K562 (cell line): Measurements from ENCODE around the gene PLEKHB1. TPM values are rescaled to one million over a fixed set of nuclear protein-coding genes. Genes with fewer than 3 reads are reported as not detected.

ENCODE experiments used
- ATAC-seq: fragments of 200-7000 bp; cut with Tn5 transposase; 3 replicates; pipeline ENCODE4 v1.9.1; 2020; ENCODE audit warnings: moderate library complexity
- BruUV-seq: library from RNA; stranded (reverse); fragments of 400-500 nt; replicated peaks from 2 replicates; lab custom pipeline; 2021; lab: Mats Ljungman, UMichigan
- CTCF ChIA-PET: fragments of 300-600 bp; formaldehyde crosslinking; extraction: SDS; loops from one replicate; lab custom pipeline; 2021; ENCODE audit warnings: low intra/inter-chr PET ratio; lab: Yijun Ruan, JAX
- POLR2A ChIA-PET: fragments of 300-600, 350-650 bp; sonication (Branson Sonifier 250); formaldehyde crosslinking; extraction: SDS; loops from one replicate; lab custom pipeline; 2021; ENCODE audit warnings: antibody characterized with exemption, inconsistent platforms; lab: Yijun Ruan, JAX
- DNase-seq, 4 experiments: peaks; one replicate each; pipeline versions ENCODE4 v3.0.0 to v3.0.0-alpha.2; 2011 to 2018; ENCODE audit warnings: low spot score in 3 of 4, mixed read lengths in 3 of 4; ENCODE audit errors: extremely low read depth in 1 of 4
- FAIRE-seq: peaks from 2 replicates; lab custom pipeline; 2011; peaks lifted over from hg19 to GRCh38; lab: Jason Lieb, UNC
- H2AFZ ChIP-seq: 2 replicates; pipeline ENCODE4 v1.6.0; 2011; ENCODE audit warnings: low read depth, low read length, control low read depth, inconsistent platforms
- H3K27ac ChIP-seq: fragments of 200-600 bp; 3 replicates; pipeline ENCODE4 v1.8.0; 2011; ENCODE audit warnings: low read depth, mild to moderate bottlenecking, control low read depth, inconsistent platforms, low read length, moderate library complexity, mixed read lengths; ENCODE audit errors: extremely low read depth
- H3K27me3 ChIP-seq, 2 experiments: fragments of 300-600 bp in 1 of 2; 2 replicates in 1 of 2; 3 replicates in 1 of 2; pipeline versions ENCODE4 v1.6.0 to v1.8.0; 2011; ENCODE audit warnings: inconsistent platforms in 2 of 2, low read length in 2 of 2, mild to moderate bottlenecking in 1 of 2, mixed read lengths in 1 of 2, moderate library complexity in 1 of 2; ENCODE audit not compliant: control insufficient read depth in 2 of 2, insufficient read depth in 2 of 2
- H3K36me3 ChIP-seq: fragments of 300-600 bp; 3 replicates; pipeline ENCODE4 v1.8.0; 2011; ENCODE audit warnings: mild to moderate bottlenecking, low read length, inconsistent platforms; ENCODE audit not compliant: control insufficient read depth, insufficient read depth
- H3K4me1 ChIP-seq, 2 experiments: fragments of 200-600 bp in 1 of 2; replicated peaks in 1 of 2; 2 replicates in 1 of 2; 3 replicates in 1 of 2; pipeline versions ENCODE4 v1.5.1 to v1.8.0; 2011; ENCODE audit warnings: inconsistent platforms in 2 of 2, low read length in 2 of 2, mild to moderate bottlenecking in 1 of 2, mixed read lengths in 1 of 2, moderate library complexity in 1 of 2; ENCODE audit not compliant: control insufficient read depth in 2 of 2, insufficient read depth in 2 of 2
- H3K4me2 ChIP-seq: 2 replicates; pipeline ENCODE4 v1.6.1; 2011; ENCODE audit warnings: low read length, control low read depth, inconsistent platforms, mixed read lengths; ENCODE audit not compliant: insufficient read depth
- H3K4me3 ChIP-seq: fragments of 200-600 bp; sonication (generic), shearing (Covaris generic); 2 replicates; pipeline ENCODE4 v1.5.1; 2016; ENCODE audit warnings: control low read depth, inconsistent platforms
- H3K79me2 ChIP-seq: fragments of 200-600 bp; 3 replicates; pipeline ENCODE4 v1.8.0; 2011; ENCODE audit warnings: low read length, inconsistent platforms; ENCODE audit not compliant: control insufficient read depth, insufficient read depth
- H3K9ac ChIP-seq, 2 experiments: 2 replicates each; pipeline versions ENCODE4 v1.6.0 to v1.6.1; 2011; ENCODE audit warnings: low read depth in 2 of 2, low read length in 2 of 2, control low read depth in 1 of 2, inconsistent platforms in 1 of 2, mild to moderate bottlenecking in 1 of 2, mixed read lengths in 1 of 2; ENCODE audit not compliant: insufficient read depth in 1 of 2
- H3K9me1 ChIP-seq: one replicate; pipeline ENCODE4 v1.6.0; 2011; ENCODE audit warnings: inconsistent platforms, mild to moderate bottlenecking, low read length, moderate library complexity; ENCODE audit not compliant: control insufficient read depth, insufficient read depth
- H3K9me3 ChIP-seq: replicated peaks from 2 replicates; pipeline ENCODE4 v1.5.1; 2011; ENCODE audit warnings: low read depth, low read length, inconsistent platforms; ENCODE audit not compliant: control insufficient read depth, insufficient read depth
- H4K20me1 ChIP-seq: replicated peaks from 2 replicates; pipeline ENCODE4 v1.6.1; 2011; ENCODE audit warnings: low read length, inconsistent platforms, mixed read lengths; ENCODE audit not compliant: control insufficient read depth, insufficient read depth
- KDM1A ChIP-seq, 2 experiments: fragments of 450-650 bp; IDR thresholded peaks; 2 replicates each; pipeline ENCODE4 v1.6.1; 2016; ENCODE audit warnings: mild to moderate bottlenecking in 2 of 2
- NCOA1 ChIP-seq: fragments of 450-650 bp; IDR thresholded peaks from 2 replicates; pipeline ENCODE4 v1.6.1; 2016; ENCODE audit warnings: low read depth
- NFRKB ChIP-seq: fragments of 450-650 bp; IDR thresholded peaks from 2 replicates; pipeline ENCODE4 v1.6.1; 2016; ENCODE audit warnings: low read depth
- NRF1 ChIP-seq, 2 experiments: fragments of 450-650 bp; IDR thresholded peaks in 1 of 2; conservative IDR thresholded peaks in 1 of 2; 2 replicates each; pipeline ENCODE4 v1.6.1; 2014; ENCODE audit warnings: mild to moderate bottlenecking in 2 of 2
- RFX1 ChIP-seq: fragments of 450-650 bp; IDR thresholded peaks from 2 replicates; pipeline ENCODE4 v1.6.1; 2016; ENCODE audit warnings: mild to moderate bottlenecking, moderate library complexity
- WGBS: fragments of 100-300 bp; shearing (Covaris generic); methylation state at CpG from one replicate; pipeline ENCODE4 v1.1.6; 2016; ENCODE audit warnings: low coverage, mixed read lengths; ENCODE audit not compliant: insufficient coverage; ENCODE audit errors: missing lambda C conversion rate; 5-methylcytosine and 5-hydroxymethylcytosine counted together
- in situ Hi-C: fragments of 300-500 bp; cut with MboI; formaldehyde crosslinking; loops from 4 replicates; pipeline ENCODE4 v1.15.0; 2018; ENCODE audit warnings: inconsistent platforms, mixed read lengths
- intact Hi-C: fragments of 100-400 bp; cut with micrococcal nuclease; formaldehyde crosslinking; loops from 2 replicates; pipeline ENCODE4 v1.14.2; 2022
- polyA plus RNA-seq, 8 experiments: library from polyadenylated mRNA; depleted of rRNA in 4 of 8; stranded (reverse) in 5 of 8; unstranded in 3 of 8; fragments of >200 nt; fragmentation: Nextera tagmentation in 2 of 8; fragmentation: Illumina TruSeq in 1 of 8; extraction: Ambion mirVana in 2 of 8; extraction: Trizol in 1 of 8; gene quantifications; 2 replicates each; pipeline versions ENCODE4 v1.2.1 to v1.2.3, GENCODE V29; 2011 to 2014; ENCODE audit warnings: inconsistent platforms in 1 of 8, missing spikeins in 1 of 8
- total RNA-seq, 7 experiments: library from RNA; depleted of rRNA in 6 of 7; stranded (reverse); fragments of >200 nt in 6 of 7; fragmentation: Illumina TruSeq in 2 of 7; extraction: Trizol in 2 of 7; gene quantifications; 2 replicates each; pipeline versions ENCODE4 v1.2.1 to v1.2.3, GENCODE V29; 2011 to 2021; ENCODE audit warnings: low replicate concordance in 1 of 7

PLEKHB1 gene
- total and polyA plus RNA-seq, 9 of the 15 experiments (the other 6 are each of a cell fraction or from before 2014, with no cell fraction given): 0.07 to 0.62 (median 0.17) TPM; not detected in 2

DNA sequence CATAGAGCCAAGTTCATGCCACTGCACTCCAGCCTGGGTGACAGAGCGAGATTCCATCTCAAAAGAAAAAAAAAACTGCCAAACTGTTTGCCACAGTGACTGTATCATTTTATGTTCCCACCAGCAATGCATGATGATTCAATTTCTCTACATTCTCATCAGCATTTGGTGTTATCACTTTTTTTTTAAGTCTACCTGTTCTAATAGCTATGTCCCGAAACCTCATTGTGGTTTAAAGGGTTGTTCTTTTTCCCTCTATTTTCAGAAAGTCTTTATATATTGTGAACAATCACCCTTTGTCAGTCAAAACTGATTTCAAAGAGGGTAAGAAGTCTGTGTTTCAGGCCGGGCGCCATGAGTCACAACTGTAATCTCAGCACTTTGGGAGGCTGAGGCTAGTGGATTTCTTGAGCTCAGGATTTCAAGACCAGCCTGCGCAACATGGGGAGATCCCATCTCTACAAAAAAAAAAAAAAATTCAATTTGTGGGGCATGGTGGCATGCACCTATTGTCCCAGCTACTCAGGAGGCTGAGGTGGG lies 33.7 kb upstream of the PLEKHB1 start:
- ATAC-seq (no peak), DNase-seq (no peak), FAIRE-seq (no peak)
- Histone ChIP-seq H3K27ac (no peak overlapping the region), H3K79me2 (no peaks in the 10 kb centered on the region), H3K4me1 (no peaks in the 10 kb centered on the region), H3K4me2 (no peak overlapping the region), H3K36me3 (no peaks in the 10 kb centered on the region), H3K27me3 (peaks cover 20 to 21% of the 10 kb centered on the region in 2 experiments; a peak in 4 of 5 replicates), H3K9me3 (0 out of 2 replicates have a peak, but pooled peaks cover 1% of the 10 kb centered on the region), H2AFZ (no peak overlapping the region), H3K9me1 (no peaks in the 10 kb centered on the region), H3K9ac (no peak overlapping the region), H3K4me3 (no peak overlapping the region), H4K20me1 (no peaks in the 10 kb centered on the region)
- TF ChIP-seq NRF1 (conservative IDR thresholded peaks at IDR 0.05 in 1 of 2, IDR thresholded peaks at IDR 0.05 in 1 of 2): peak; percentile 19 to 26; a peak in 2 of 4 replicates
- no peak for TF ChIP-seq NFRKB
- 0 out of 4 replicates have a peak, but pooled peaks of 1 of the 2 experiments have one; percentile 37 for TF ChIP-seq KDM1A (IDR thresholded peaks at IDR 0.05)
- CTCF ChIA-PET: interaction anchor here (0.7 kb wide), 2 partner anchors 46 to 960 kb away, joined by 3 to 4 read pairs; no protein-coding TSS in a partner anchor
- intact Hi-C loops (no loop called here), in situ Hi-C loops (no loop called here)
- BruUV-seq: no TSS peak
- 6% methylated on average over 5 of the region's 5 CpGs for WGBS
- POLR2A ChIA-PET: interaction anchor here (3.2 kb wide), 1 partner anchor 13 kb away, joined by 11 read pairs; no protein-coding TSS in a partner anchor

DNA sequence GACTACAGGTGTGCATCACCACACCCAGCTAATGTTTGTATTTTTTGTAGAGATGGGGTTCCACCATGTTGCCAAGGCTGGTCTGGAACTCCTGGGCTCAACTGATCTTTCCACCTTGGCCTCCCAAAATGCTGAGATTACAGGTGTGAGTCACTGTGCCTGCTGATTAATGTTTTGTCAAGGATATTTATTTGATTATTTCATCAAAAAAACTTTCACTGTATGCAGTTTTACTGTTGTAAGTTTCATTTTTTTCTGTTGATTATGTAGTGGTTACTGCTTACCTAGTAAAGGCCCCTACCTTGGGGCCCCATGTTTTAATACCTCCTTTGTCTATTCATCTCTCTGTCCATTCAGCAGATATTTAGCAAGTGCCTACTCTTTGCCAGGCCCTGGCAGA lies 31.8 kb upstream of the PLEKHB1 start:
- peaks cover 10 to 11% of the 10 kb centered on the region in 2 experiments; a peak in 4 of 5 replicates for H3K27me3 ChIP-seq
- H3K4me1 ChIP-seq: no peaks in the 10 kb centered on the region
- no peak overlapping the region for H3K9ac ChIP-seq
- no peak overlapping the region for H2AFZ ChIP-seq
- no peak overlapping the region for H3K27ac ChIP-seq
- ATAC-seq (no peak), DNase-seq (no peak)
- in situ Hi-C loops: no loop called here
- H3K4me2 ChIP-seq: no peak overlapping the region
- no peaks in the 10 kb centered on the region for H4K20me1 ChIP-seq
- H3K9me1 ChIP-seq: no peaks in the 10 kb centered on the region
- no peak overlapping the region for H3K4me3 ChIP-seq
- no peaks in the 10 kb centered on the region for H3K36me3 ChIP-seq
- H3K9me3 ChIP-seq: 0 out of 2 replicates have a peak, but pooled peaks cover 1% of the 10 kb centered on the region
- POLR2A ChIA-PET: interaction anchor here (3.2 kb wide), 1 partner anchor 11 kb away, joined by 11 read pairs; no protein-coding TSS in a partner anchor
- no TSS peak for BruUV-seq
- TF ChIP-seq RFX1 (no peak), NCOA1 (no peak)
- TF ChIP-seq, all 486 proteins: peak for 0
- intact Hi-C loops: no loop called here
- CTCF ChIA-PET: no interaction called here
- no peak for FAIRE-seq
- no peaks in the 10 kb centered on the region for H3K79me2 ChIP-seq
